A549 (cell line): ENCODE measurements around the gene MPC1.

Experiments
- BCL3 ChIP-seq: fragments of >200 bp; sonication (Bioruptor Twin); formaldehyde crosslinking; IDR thresholded peaks from 3 replicates; pipeline ENCODE4 v1.6.1; 2016
- CBX2 ChIP-seq: fragments of 200-600 bp; sonication (generic); IDR thresholded peaks from 2 replicates; pipeline ENCODE4 v1.6.1; 2016; ENCODE audit warnings: low read depth, mild to moderate bottlenecking, borderline replicate concordance
- CTCF ChIP-seq: fragments of >200 bp; sonication (Bioruptor Twin); formaldehyde crosslinking; IDR thresholded peaks from 3 replicates; pipeline ENCODE4 v1.5.1; 2016
- EHMT2 ChIP-seq: fragments of 200-600 bp; sonication (generic); IDR thresholded peaks from 2 replicates; pipeline ENCODE4 v1.6.1; 2016; ENCODE audit warnings: antibody characterized with exemption, low read depth, mild to moderate bottlenecking, moderate library complexity
- EP300 ChIP-seq, 2 experiments: fragments of >200 bp; sonication (Bioruptor Twin); formaldehyde crosslinking; IDR thresholded peaks; 2 replicates in 1 of 2; 3 replicates in 1 of 2; pipeline ENCODE4 v1.6.1; 2016 to 2017
- FOSL2 ChIP-seq, 2 experiments: fragments of 450-650 bp in 1 of 2; fragments of >200 bp in 1 of 2; sonication (Bioruptor Twin) in 1 of 2; formaldehyde crosslinking; IDR thresholded peaks; 2 replicates each; pipeline versions ENCODE4 v1.5.0 to v1.6.1; 2016 to 2020; ENCODE audit warnings: mild to moderate bottlenecking in 1 of 2, moderate library complexity in 1 of 2
- MYC ChIP-seq: IDR thresholded peaks from 2 replicates; pipeline ENCODE4 v1.6.1; 2012; ENCODE audit warnings: mild to moderate bottlenecking, inconsistent platforms, low read length, improper control_type of control experiment, borderline replicate concordance
- NR3C1 ChIP-seq: fragments of >200 bp; sonication (Bioruptor Twin); formaldehyde crosslinking; IDR thresholded peaks from 3 replicates; pipeline ENCODE4 v1.6.1; 2017
- PHF8 ChIP-seq: fragments of 200-600 bp; sonication (generic); IDR thresholded peaks from 2 replicates; pipeline ENCODE4 v1.6.1; 2016; ENCODE audit warnings: low read depth, mild to moderate bottlenecking, antibody characterized with exemption, moderate library complexity, borderline replicate concordance
- REST ChIP-seq: fragments of 200-600 bp; sonication (generic); IDR thresholded peaks from 2 replicates; pipeline ENCODE4 v1.6.1; 2016; ENCODE audit warnings: antibody characterized with exemption, mild to moderate bottlenecking, moderate library complexity
- RFX5 ChIP-seq: fragments of 450-650 bp; IDR thresholded peaks from 2 replicates; pipeline ENCODE4 v1.7.1; 2014; ENCODE audit warnings: antibody characterized with exemption, mild to moderate bottlenecking, moderate library complexity
- ZNF302 ChIP-seq: fragments of 250-450 bp; sonication (Bioruptor Pico); IDR thresholded peaks from 2 replicates; pipeline ENCODE4 v1.9.0; 2021; ENCODE audit warnings: inconsistent platforms, mild to moderate bottlenecking, moderate library complexity

- no peak for TF ChIP-seq MYC
- no peak for TF ChIP-seq CTCF
- TF ChIP-seq REST: no peak
- TF ChIP-seq FOSL2 (IDR thresholded peaks at IDR 0.05): no peak
- no peak for TF ChIP-seq FOSL2 (CRISPR knock-in tag; IDR thresholded peaks at IDR 0.05)
- TF ChIP-seq ZNF302 (CRISPR knock-in tag): no peak
- no peak for TF ChIP-seq EHMT2
- TF ChIP-seq RFX5: no peak
- no peak for TF ChIP-seq BCL3
- TF ChIP-seq PHF8: no peak
- TF ChIP-seq NR3C1: no peak
- TF ChIP-seq EP300 (IDR thresholded peaks at IDR 0.05): no peak
- TF ChIP-seq CBX2: no peak
Measured at GRCh38 chr6:166395351-166395750, 12.6 kb upstream of the MPC1 start.
